HG03520 (cell line): ENCODE measurements around the gene RHCE.
"Not testable (repeated sequence)": the region's sequence is repeated elsewhere in the genome, so short reads cannot be mapped to it uniquely, and the experiment has no call there.

ENCODE experiments used
- ATAC-seq: cut with Tn5 transposase; IDR thresholded peaks from one replicate; pipeline ENCODE4 v1.9.1; 2021; ENCODE audit warnings: mild to moderate bottlenecking, moderate library complexity; ENCODE audit not compliant: unreplicated experiment

Gene RHCE

GRCh38 chr1:25433389-25434186, 13.0 kb upstream of the RHCE start:
- no peak for ATAC-seq

- ATAC-seq: no peak
Measured at GRCh38 chr1:25432749-25433388, 12.2 kb upstream of the RHCE start.

- no peak for ATAC-seq
Measured at GRCh38 chr1:25431955-25432719, 11.5 kb upstream of the RHCE start.

DNA sequence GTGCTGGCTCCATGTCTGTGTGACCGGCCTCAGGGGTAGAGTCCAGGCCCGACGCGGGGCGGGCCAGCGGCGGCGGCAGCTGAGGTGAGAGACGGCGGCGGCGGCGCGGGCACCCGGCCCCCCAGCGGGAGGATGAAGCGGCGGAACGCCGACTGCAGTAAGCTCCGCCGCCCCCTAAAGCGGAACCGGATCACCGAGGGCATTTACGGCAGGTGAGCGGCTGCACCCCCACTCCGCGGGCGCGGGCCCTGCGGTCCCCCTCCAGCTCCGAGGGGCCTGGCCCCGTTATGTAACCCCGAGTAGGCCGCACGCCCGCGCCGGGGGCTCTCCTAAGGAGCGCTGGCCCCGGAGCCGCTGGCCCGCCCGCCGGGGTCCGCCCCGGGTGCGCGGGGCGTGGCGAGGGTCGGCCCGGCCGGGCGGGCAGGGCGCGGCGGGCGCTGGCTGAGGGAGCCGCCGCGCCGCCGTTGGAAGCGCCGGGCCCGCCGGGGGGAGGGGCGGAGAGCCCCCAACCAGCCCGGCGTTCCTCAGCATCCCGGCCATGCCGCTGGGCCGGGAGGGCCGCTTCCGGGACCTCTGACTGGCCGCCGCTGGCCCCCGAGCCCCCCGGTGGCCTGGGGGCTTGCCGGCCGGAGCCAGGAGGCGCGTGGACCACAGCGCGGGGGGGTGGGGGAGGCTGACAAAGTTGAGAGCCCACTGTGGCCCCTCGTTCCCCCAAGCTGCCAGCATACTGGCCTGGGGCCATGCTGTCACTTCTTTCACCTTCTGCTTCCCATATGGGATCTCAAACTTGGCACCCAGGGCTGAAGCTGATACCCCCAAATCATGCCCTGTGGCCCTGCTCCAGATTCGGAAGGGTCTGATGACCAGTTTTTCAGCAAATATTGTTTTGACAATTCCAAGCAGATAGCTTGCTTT, 10.6 kb upstream of the RHCE start:
- peak; percentile 16 for ATAC-seq

DNA sequence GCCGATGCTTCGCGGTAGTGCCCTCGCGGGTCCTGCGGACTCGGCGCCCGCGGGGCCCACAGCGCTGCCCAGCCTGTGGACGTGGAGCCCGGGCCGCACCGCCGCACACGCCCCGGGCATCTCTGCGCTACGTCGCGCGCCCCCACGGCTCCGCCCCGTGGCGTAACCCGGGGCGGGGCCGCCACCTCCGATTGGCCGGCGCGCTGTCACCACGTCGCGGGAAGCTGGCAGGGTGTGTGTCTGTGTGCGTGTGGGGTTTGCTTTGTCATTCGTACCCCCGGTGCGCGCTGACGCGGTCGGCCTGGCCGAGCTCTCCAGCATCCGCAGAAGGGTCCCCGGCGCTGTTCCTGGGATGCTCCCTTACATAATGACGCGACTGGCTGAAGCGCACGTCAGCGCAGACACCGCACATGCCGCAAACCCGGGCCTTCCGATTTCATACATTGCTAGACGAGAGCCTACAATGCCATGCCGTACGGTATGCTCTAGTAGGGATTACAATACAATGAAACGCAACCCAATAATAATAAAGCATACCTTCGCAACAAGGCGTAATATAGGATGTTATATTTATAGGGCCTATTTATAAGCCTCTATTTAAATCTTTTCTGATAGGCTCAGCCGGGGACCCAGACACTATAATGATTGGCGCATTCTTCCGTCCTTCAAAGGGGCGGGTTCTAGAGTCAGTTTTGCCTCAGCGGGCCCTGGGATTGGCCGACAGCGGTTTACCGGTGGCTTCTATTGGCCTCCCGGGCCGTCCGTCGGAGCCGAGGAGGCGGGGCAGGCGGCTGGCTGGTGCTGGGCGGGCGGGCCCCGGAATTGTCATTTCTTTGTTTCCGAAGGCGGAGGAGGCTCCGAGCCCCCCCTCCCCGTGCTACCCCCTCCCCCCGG, 9.7 kb upstream of the RHCE start, which contains the start of gene MACO1:
TSS of gene MACO1 (plus strand) at position 825 of the 894 bp plus-strand sequence. CDS start 202 bp downstream, outside the sequence.
- ATAC-seq: peak; percentile 85

- ATAC-seq: no peak
Measured at GRCh38 chr1:25428475-25429166, 8.0 kb upstream of the RHCE start.

GRCh38 chr1:25427696-25428095, 7.1 kb upstream of the RHCE start:
- no peak for ATAC-seq

DNA sequence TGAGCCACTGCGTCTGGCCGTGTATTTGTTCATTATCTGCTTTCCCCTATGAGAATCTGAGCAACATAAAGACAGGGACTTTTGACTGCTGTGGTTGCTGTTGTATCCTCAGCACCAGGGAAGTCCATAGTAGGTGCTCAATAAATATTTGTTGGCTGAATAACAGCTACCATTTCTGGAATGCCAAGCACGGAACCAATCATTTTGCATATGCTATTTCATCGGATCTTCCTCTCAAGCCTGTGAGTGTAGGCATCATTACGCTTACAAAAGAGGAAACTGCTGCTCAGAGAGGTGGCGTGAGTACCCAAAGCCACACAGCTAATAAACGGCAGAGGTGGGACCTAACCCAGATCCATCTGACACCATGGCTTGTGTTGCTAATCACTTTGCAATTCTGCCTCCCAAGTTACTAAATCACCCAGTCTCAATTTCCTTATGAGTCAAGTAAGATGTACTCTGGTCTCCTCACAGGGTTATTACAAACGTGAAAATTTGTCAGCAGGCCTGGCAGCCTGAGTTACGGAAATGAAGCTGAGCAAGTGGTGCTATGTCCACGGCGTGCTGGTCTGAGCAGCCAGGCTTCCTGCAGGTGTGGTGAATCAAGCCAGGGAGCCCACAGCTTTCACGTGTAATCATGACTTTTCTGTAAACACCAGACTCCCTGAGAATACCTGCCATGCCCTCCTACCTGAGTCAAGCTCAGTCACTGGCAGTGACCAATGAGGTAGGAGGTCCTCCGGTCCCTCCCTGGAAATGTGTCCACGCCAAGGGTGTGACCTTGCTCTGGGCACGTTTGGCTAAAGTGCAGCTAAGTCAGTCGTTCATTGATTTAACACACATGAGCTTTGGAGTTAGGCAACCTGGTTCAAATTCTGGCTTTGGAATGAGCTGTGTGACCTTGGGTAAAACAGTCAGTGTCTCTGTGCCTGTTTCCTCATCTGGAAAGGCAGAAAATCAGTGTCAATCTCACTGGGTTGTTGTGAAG, 4.8 kb upstream of the RHCE start:
- ATAC-seq: no peak

- not testable (repeated sequence) for ATAC-seq
Measured at GRCh38 chr1:25423206-25423605, 2.6 kb upstream of the RHCE start.

DNA sequence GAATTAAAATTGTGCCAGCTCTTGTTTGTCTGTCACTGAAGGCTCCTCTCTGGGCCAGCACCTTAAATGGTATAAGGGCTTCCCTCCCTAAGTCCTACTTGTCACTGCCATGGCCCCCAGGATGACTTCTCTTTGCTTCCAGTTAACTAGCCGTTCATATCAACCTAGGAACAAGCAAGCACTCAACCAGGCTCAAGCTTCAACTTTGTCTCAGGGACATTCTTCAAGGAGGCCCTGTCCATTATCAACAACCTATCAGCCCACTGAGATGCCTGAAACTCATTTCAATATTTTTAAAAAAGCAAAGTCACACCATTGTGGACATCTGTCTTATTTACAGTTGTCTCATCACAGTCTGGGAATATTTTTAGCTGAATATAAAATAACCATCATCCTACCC, 1.3 kb downstream of the RHCE start:
- not testable (repeated sequence) for ATAC-seq

GRCh38 chr1:25417280-25417679, 3.3 kb downstream of the RHCE start:
- not testable (repeated sequence) for ATAC-seq

DNA sequence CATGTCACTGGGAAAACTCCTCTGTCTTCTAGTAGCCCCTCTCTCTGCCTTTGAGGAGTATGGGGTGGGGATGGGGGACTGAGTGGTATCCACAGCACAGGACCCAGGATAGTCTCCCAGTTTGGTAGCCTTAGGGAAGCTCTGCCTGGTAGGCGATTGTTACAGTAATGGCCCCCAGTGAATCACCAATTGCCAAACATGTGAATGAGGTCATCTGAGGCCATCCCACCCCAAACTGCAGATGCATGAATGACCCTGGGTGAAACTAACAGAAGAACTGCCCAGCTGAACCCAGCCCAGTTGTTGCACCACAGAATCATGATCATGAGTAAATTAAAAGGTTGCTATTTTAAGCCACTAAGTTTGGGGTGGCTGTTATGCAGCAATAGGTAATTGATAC, 6.0 kb downstream of the RHCE start:
- not testable (repeated sequence) for ATAC-seq

DNA sequence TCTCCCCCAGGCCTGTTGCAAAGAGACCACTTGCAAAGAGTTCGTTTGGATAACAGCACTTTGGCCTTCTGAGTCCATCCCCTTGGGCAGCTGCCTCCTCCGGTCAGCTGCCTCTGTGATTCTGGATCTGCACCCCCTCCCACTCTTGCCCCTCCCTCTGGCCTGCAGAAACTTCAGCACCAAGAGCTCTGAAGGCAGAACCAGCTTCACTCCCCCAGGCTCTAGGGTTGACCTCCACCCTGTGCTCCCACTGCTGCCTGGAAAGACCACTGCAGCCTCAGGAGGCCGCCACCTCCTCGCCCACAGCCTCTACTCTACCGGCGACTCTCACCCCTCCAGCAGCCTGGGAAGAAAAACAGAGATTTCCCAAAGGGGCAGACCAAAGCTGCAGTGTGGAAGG, 6.5 kb downstream of the RHCE start:
- ATAC-seq: not testable (repeated sequence)

DNA sequence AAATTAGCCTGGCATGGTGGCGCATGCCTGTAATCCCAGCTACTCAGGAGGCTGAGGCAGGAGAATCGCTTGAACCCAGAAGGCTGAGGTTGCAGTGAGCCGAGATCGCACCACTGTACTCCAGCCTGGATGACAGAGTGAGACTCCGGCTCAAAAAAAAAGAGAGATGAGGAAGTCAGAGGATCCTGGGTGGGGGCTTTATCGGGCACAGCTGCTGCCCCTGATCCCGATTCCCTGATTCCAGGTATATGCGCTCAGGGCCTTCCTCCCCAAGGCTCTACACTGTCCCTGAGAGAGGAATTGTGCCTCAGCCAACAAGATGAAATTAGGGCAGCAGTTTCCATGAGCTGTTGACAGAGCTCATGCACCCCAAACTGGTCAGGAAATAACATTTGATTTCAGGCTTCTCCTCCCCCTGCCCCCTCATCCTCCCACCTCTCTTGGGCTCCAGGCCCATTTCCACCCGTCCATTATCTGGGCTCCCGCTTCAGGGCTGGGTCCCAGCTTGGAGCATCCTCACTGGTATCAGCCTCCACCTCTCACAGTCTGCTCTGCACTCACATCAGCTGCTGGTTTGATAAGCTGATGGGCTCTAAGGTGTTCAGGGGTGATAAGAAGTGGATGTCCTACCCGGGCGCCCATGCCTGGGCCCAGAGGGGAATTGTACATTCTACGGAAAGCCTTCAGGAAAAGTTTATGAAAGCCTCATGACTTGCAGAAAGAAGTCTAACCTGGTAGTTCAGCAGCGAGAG, 7.6 kb downstream of the RHCE start:
- not testable (repeated sequence) for ATAC-seq

DNA sequence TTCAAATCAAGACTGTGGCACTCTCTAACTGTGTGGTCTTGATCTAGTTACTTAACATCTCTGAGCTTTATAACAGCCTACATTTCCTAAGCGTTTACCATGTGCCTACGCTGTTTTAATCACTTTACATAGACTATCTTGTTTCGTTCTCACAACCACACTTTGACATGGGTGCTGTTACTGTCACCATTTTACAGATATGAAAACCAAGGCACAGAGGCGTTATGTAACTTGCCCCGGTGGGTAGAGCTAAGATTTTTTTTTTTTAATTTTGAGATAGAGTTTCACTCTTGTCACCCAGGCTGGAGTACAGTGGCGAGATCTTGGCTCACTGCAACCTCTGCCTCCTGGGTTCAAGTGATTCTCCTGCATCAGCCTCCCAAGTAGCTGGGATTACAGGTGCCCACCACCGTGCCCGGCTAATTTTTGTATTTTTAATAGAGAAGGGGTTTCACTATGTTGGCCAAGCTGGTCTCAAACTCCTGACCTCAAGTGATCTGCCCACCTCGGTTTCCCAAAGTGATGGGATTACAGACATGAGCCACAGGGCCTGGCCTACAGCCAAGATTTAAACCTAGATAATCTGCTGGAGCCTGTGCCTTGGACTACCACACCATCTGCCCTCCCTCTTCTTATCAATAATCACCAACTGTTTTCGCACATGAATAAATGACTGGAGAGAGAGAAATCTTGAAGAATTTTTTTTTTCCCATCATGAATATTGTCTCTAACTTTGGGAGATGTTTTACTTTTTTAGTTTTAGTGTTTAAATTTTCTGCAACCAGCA, 10.8 kb downstream of the RHCE start:
- not testable (repeated sequence) for ATAC-seq

DNA sequence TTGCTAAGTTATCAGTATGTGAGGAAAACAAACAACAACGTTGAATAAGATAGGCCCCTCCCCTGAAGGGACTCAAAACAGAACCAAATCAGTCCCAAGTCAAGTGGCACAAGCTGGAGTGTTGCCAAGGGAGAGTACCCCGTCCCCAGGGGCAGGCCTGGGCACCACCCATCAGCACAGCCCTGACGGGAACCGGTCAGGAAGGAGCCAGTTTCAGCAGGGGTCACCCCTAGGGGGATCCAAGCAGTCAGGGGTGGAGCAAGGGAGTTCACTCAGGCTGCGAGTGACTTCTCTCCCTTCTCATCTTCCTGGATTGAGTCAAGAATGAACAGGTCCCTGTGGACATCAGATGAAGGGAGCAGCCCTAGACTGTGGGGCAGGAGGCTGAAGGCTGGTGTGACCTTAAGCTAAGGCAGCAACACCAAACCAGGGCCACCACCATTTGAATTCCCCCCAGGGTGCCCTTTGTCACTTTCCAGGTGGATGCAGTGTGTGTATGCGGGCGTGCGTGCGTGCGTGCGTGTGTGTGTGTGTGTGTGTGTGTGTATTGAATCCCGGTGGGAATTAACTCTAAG, 14.8 kb downstream of the RHCE start:
- not testable (repeated sequence) for ATAC-seq
